HG03095 (cell line): ENCODE measurements around the gene UTF1.
"Not testable (repeated sequence)": the region's sequence is repeated elsewhere in the genome, so short reads cannot be mapped to it uniquely, and the experiment has no call there.

Source experiments
- ATAC-seq: cut with Tn5 transposase; IDR thresholded peaks from one replicate; pipeline ENCODE4 v1.9.1; 2021; ENCODE audit warnings: moderate library complexity; ENCODE audit not compliant: unreplicated experiment

Gene UTF1

GRCh38 chr10:133224756-133225372, 5.2 kb upstream of the UTF1 start:
- ATAC-seq, result no peak

- ATAC-seq, result no peak
Measured at GRCh38 chr10:133225707-133226191, 4.3 kb upstream of the UTF1 start.

GRCh38 chr10:133226251-133226808, 3.7 kb upstream of the UTF1 start:
- ATAC-seq, result no peak

GRCh38 chr10:133227256-133227655, 2.8 kb upstream of the UTF1 start:
- no peak for ATAC-seq

GRCh38 chr10:133229265-133230043, 563 bp upstream of the UTF1 start:
- ATAC-seq, result no peak

- no peak for ATAC-seq
Measured at GRCh38 chr10:133230387-133231195, 574 bp downstream of the UTF1 start.

GRCh38 chr10:133231244-133231945, 1.4 kb downstream of the UTF1 start:
- no peak for ATAC-seq

- ATAC-seq, result no peak
Measured at GRCh38 chr10:133231946-133232574, 2.0 kb downstream of the UTF1 start.

- ATAC-seq, result not testable (repeated sequence)
Measured at GRCh38 chr10:133234796-133235195, 4.8 kb downstream of the UTF1 start.

- no peak for ATAC-seq
Measured at GRCh38 chr10:133235265-133235855, 5.3 kb downstream of the UTF1 start.

- no peak for ATAC-seq
Measured at GRCh38 chr10:133235932-133236331, 5.9 kb downstream of the UTF1 start.

- ATAC-seq, result no peak
Measured at GRCh38 chr10:133236401-133237240, 6.6 kb downstream of the UTF1 start.

GRCh38 chr10:133237241-133237587, 7.2 kb downstream of the UTF1 start:
- ATAC-seq, result no peak

- ATAC-seq, result no peak
Measured at GRCh38 chr10:133237588-133238465, 7.8 kb downstream of the UTF1 start, which contains the start of gene VENTX. Gene VENTX (plus strand): TSS chr10:133237855. CDS start chr10:133237915, 60 bp downstream.

- ATAC-seq, result no peak
Measured at GRCh38 chr10:133238466-133238804, 8.4 kb downstream of the UTF1 start.

- ATAC-seq, result no peak
Measured at GRCh38 chr10:133239990-133240389, 10.0 kb downstream of the UTF1 start.

GRCh38 chr10:133241501-133242205, 11.6 kb downstream of the UTF1 start:
- ATAC-seq, result no peak
